ENCODE measurements around the gene CCR5.

Gene CCR5

GRCh38 chr3:46354478-46354877 lies 16.3 kb upstream of the CCR5 start:
- Histone ChIP-seq H3K4me2 (ENCODE audit: insufficient read depth, low read length, poor library complexity, severe bottlenecking) (no peak overlapping the region), H2BK120ac (ENCODE audit: low read depth, low read length) (no peak overlapping the region), H2BK5ac (ENCODE audit: low read length) (no peak overlapping the region), H3K9me3 (replicated peaks in 1 of 2; ENCODE audit: control insufficient read depth in 2 of 2, insufficient read depth in 1 of 2, low read depth in 1 of 2, low read length in 2 of 2) (no peaks in the 10 kb centered on the region), H3K4me3 (ENCODE audit: low read length in 2 of 2) (no peak overlapping the region), H3K36me3 (replicated peaks in 1 of 2; ENCODE audit: control insufficient read depth in 2 of 2, insufficient read depth in 2 of 2, low read length in 2 of 2) (no peaks in the 10 kb centered on the region), H3K4ac (ENCODE audit: low read length) (no peak overlapping the region), H3K23ac (ENCODE audit: low read depth, low read length, poor library complexity) (no peak overlapping the region), H2AFZ (ENCODE audit: low read length) (no peak overlapping the region), H3K27me3 (ENCODE audit: control insufficient read depth in 3 of 3, insufficient read depth in 3 of 3, low read depth in 1 of 3, low read length in 3 of 3) (peaks cover 0 to 11% (median 0%) of the 10 kb centered on the region in 3 experiments), H3K9ac (ENCODE audit: low read depth, low read length, poor library complexity) (no peak overlapping the region), H3K79me1 (ENCODE audit: low read depth, low read length) (no peaks in the 10 kb centered on the region), H3K4me1 (ENCODE audit: control insufficient read depth in 2 of 2, insufficient read depth in 1 of 2, low read depth in 1 of 2, low read length in 2 of 2) (peaks cover 0 to under 1% of the 10 kb centered on the region in 2 donors), H3K27ac (replicated peaks; ENCODE audit: low read length) (no peak overlapping the region), H4K91ac (ENCODE audit: low read depth, low read length, poor library complexity) (no peak overlapping the region), H4K8ac (ENCODE audit: low read depth, low read length) (no peak overlapping the region), H2AK5ac (ENCODE audit: low read depth, low read length) (no peak overlapping the region), H2BK12ac (ENCODE audit: low read length) (no peak overlapping the region), H2BK15ac (ENCODE audit: low read length) (no peak overlapping the region), H3K14ac (ENCODE audit: low read length) (no peak overlapping the region), H3K18ac (ENCODE audit: low read length) (no peak overlapping the region)
- WGBS, 2 donors (ENCODE audit: extremely low coverage in 2 of 2, insufficient read length in 2 of 2, insufficient replicate concordance in 1 of 2), result no CpG with 5 or more reads among the region's 1 CpG
- DNase-seq (ENCODE audit: low spot score), result no peak

DNA sequence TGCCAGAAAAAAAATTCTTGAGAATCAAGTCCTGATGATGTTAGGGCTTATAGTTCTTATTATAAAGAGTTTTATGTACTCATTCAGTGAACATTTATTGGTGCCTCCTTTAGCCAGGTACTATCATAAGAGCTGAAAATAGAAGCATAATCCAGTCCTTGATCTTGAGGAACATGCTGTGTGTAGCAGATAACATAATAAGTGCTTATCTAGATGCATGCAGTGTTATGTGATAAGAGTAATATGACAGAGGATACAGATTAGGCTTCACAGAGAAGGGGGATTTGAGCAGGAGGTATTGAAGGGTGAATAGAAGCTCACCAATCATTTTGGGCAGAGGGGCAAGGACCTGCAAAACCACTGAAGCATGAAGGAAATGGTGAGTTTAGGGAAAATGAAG lies 15.8 kb upstream of the CCR5 start:
- Histone ChIP-seq H2BK15ac (ENCODE audit: low read length) (no peak overlapping the region), H3K27ac (replicated peaks; ENCODE audit: low read length) (no peak overlapping the region), H2AK5ac (ENCODE audit: low read depth, low read length) (no peak overlapping the region), H2AFZ (ENCODE audit: low read length) (no peak overlapping the region), H3K4me3 (ENCODE audit: low read length in 2 of 2) (no peak overlapping the region), H4K91ac (ENCODE audit: low read depth, low read length, poor library complexity) (no peak overlapping the region), H3K23ac (ENCODE audit: low read depth, low read length, poor library complexity) (no peak overlapping the region), H2BK5ac (ENCODE audit: low read length) (no peak overlapping the region), H2BK120ac (ENCODE audit: low read depth, low read length) (no peak overlapping the region), H3K4ac (ENCODE audit: low read length) (no peak overlapping the region), H3K14ac (ENCODE audit: low read length) (no peak overlapping the region), H3K36me3 (replicated peaks in 1 of 2; ENCODE audit: control insufficient read depth in 2 of 2, insufficient read depth in 2 of 2, low read length in 2 of 2) (no peaks in the 10 kb centered on the region), H3K4me1 (ENCODE audit: control insufficient read depth in 2 of 2, insufficient read depth in 1 of 2, low read depth in 1 of 2, low read length in 2 of 2) (peaks cover 0 to 4% of the 10 kb centered on the region in 2 donors), H3K4me2 (ENCODE audit: insufficient read depth, low read length, poor library complexity, severe bottlenecking) (no peak overlapping the region), H2BK12ac (ENCODE audit: low read length) (no peak overlapping the region), H3K27me3 (ENCODE audit: control insufficient read depth in 3 of 3, insufficient read depth in 3 of 3, low read depth in 1 of 3, low read length in 3 of 3) (peaks cover 0 to 11% (median 0%) of the 10 kb centered on the region in 3 experiments), H4K8ac (ENCODE audit: low read depth, low read length) (no peak overlapping the region), H3K9ac (ENCODE audit: low read depth, low read length, poor library complexity) (no peak overlapping the region), H3K9me3 (replicated peaks in 1 of 2; ENCODE audit: control insufficient read depth in 2 of 2, insufficient read depth in 1 of 2, low read depth in 1 of 2, low read length in 2 of 2) (no peaks in the 10 kb centered on the region), H3K79me1 (ENCODE audit: low read depth, low read length) (no peaks in the 10 kb centered on the region), H3K18ac (ENCODE audit: low read length) (no peak overlapping the region)
- DNase-seq (ENCODE audit: low spot score), result no peak

GRCh38 chr3:46356276-46356675 lies 14.5 kb upstream of the CCR5 start:
- H4K91ac ChIP-seq (ENCODE audit: low read depth, low read length, poor library complexity), result no peak overlapping the region
- H3K79me1 ChIP-seq (ENCODE audit: low read depth, low read length), result no peaks in the 10 kb centered on the region
- no peak overlapping the region for H2AFZ ChIP-seq (ENCODE audit: low read length)
- no peak for DNase-seq (ENCODE audit: low spot score)
- no peak overlapping the region for H3K4me3 ChIP-seq (ENCODE audit: low read length in 2 of 2)
- H3K9me3 ChIP-seq (replicated peaks in 1 of 2; ENCODE audit: control insufficient read depth in 2 of 2, insufficient read depth in 1 of 2, low read depth in 1 of 2, low read length in 2 of 2), result peaks cover 0 to 3% of the 10 kb centered on the region in 2 donors
- no CpG with 5 or more reads among the region's 3 CpGs for WGBS, 2 donors (ENCODE audit: extremely low coverage in 2 of 2, insufficient read length in 2 of 2, insufficient replicate concordance in 1 of 2)
- no peak overlapping the region for H2BK15ac ChIP-seq (ENCODE audit: low read length)
- no peak overlapping the region for H2AK5ac ChIP-seq (ENCODE audit: low read depth, low read length)
- no peak overlapping the region for H3K18ac ChIP-seq (ENCODE audit: low read length)
- no peak overlapping the region for H2BK12ac ChIP-seq (ENCODE audit: low read length)
- no peak overlapping the region for H3K9ac ChIP-seq (ENCODE audit: low read depth, low read length, poor library complexity)
- no peak overlapping the region for H3K4me2 ChIP-seq (ENCODE audit: insufficient read depth, low read length, poor library complexity, severe bottlenecking)
- peaks cover 0 to 8% of the 10 kb centered on the region in 2 donors for H3K4me1 ChIP-seq (ENCODE audit: control insufficient read depth in 2 of 2, insufficient read depth in 1 of 2, low read depth in 1 of 2, low read length in 2 of 2)
- H3K4ac ChIP-seq (ENCODE audit: low read length), result no peak overlapping the region
- H3K14ac ChIP-seq (ENCODE audit: low read length), result no peak overlapping the region
- H4K8ac ChIP-seq (ENCODE audit: low read depth, low read length), result no peak overlapping the region
- no peak overlapping the region for H2BK5ac ChIP-seq (ENCODE audit: low read length)
- no peak overlapping the region for H2BK120ac ChIP-seq (ENCODE audit: low read depth, low read length)
- H3K36me3 ChIP-seq (replicated peaks in 1 of 2; ENCODE audit: control insufficient read depth in 2 of 2, insufficient read depth in 2 of 2, low read length in 2 of 2), result no peaks in the 10 kb centered on the region
- no peak overlapping the region for H3K23ac ChIP-seq (ENCODE audit: low read depth, low read length, poor library complexity)
- peaks cover 0 to 13% (median 0%) of the 10 kb centered on the region in 3 experiments for H3K27me3 ChIP-seq (ENCODE audit: control insufficient read depth in 3 of 3, insufficient read depth in 3 of 3, low read depth in 1 of 3, low read length in 3 of 3)
- no peak overlapping the region for H3K27ac ChIP-seq (replicated peaks; ENCODE audit: low read length)

DNA sequence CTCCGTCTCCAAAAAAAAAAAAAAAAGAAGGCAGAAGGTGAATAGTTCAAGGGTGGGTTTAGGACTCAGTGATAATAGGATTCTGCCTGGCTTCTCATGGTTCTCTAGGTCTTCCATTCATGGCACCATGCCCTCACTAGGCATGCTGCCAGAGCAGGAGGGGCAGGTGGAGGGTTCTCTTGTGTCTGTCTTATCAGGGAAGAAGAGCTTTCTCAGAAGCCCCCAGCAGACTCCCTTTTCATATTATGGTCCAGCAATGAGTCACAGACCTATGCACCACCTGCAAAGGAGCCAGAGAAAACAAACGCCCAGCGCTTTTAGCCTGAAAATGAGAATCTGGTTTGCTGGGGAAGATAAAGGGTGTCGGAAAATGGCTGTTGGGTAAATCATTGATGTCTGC lies 13.8 kb upstream of the CCR5 start:
- peaks cover 0 to 13% (median 0%) of the 10 kb centered on the region in 3 experiments for H3K27me3 ChIP-seq (ENCODE audit: control insufficient read depth in 3 of 3, insufficient read depth in 3 of 3, low read depth in 1 of 3, low read length in 3 of 3)

More for the DNA sequence above, 13.8 kb upstream of the CCR5 start:
- Histone ChIP-seq H3K79me1 (ENCODE audit: low read depth, low read length) (no peaks in the 10 kb centered on the region), H4K91ac (ENCODE audit: low read depth, low read length, poor library complexity) (no peak overlapping the region), H3K36me3 (replicated peaks in 1 of 2; ENCODE audit: control insufficient read depth in 2 of 2, insufficient read depth in 2 of 2, low read length in 2 of 2) (no peaks in the 10 kb centered on the region), H3K4ac (ENCODE audit: low read length) (no peak overlapping the region), H2BK15ac (ENCODE audit: low read length) (no peak overlapping the region), H3K18ac (ENCODE audit: low read length) (no peak overlapping the region), H3K4me3 (ENCODE audit: low read length in 2 of 2) (no peak overlapping the region), H3K23ac (ENCODE audit: low read depth, low read length, poor library complexity) (no peak overlapping the region), H2BK5ac (ENCODE audit: low read length) (no peak overlapping the region), H2AK5ac (ENCODE audit: low read depth, low read length) (no peak overlapping the region), H3K14ac (ENCODE audit: low read length) (no peak overlapping the region), H2BK12ac (ENCODE audit: low read length) (no peak overlapping the region), H3K9ac (ENCODE audit: low read depth, low read length, poor library complexity) (no peak overlapping the region), H2AFZ (ENCODE audit: low read length) (no peak overlapping the region), H2BK120ac (ENCODE audit: low read depth, low read length) (no peak overlapping the region), H3K9me3 (replicated peaks in 1 of 2; ENCODE audit: control insufficient read depth in 2 of 2, insufficient read depth in 1 of 2, low read depth in 1 of 2, low read length in 2 of 2) (peaks cover 0 to 3% of the 10 kb centered on the region in 2 donors), H3K4me2 (ENCODE audit: insufficient read depth, low read length, poor library complexity, severe bottlenecking) (no peak overlapping the region), H3K4me1 (ENCODE audit: control insufficient read depth in 2 of 2, insufficient read depth in 1 of 2, low read depth in 1 of 2, low read length in 2 of 2) (peaks cover 0 to 8% of the 10 kb centered on the region in 2 donors), H4K8ac (ENCODE audit: low read depth, low read length) (no peak overlapping the region), H3K27ac (replicated peaks; ENCODE audit: low read length) (no peak overlapping the region)
- WGBS, 2 donors (ENCODE audit: extremely low coverage in 2 of 2, insufficient read length in 2 of 2, insufficient replicate concordance in 1 of 2), result no CpG with 5 or more reads among the region's 4 CpGs
- no peak for DNase-seq (ENCODE audit: low spot score)

Data from neuronal stem cell (in vitro differentiated cells).